OCI-LY1 (cell line): ENCODE results near the gene AUP1.

Experiments used
- EZH2 ChIP-seq: fragments of 200-600 bp; sonication (generic), shearing (Covaris generic); IDR thresholded peaks from 2 replicates; pipeline ENCODE4 v1.8.0; 2017; ENCODE audit warnings: borderline replicate concordance, mixed run types, mild to moderate bottlenecking, antibody characterized with exemption, low read length, moderate library complexity, mixed read lengths
- TF ChIP-seq, protein P1 (sequence below): fragments of 200-600 bp; sonication (generic), shearing (Covaris generic); IDR thresholded peaks from 2 replicates; pipeline ENCODE4 v1.5.1; 2017; ENCODE audit warnings: mild to moderate bottlenecking, antibody characterized with exemption, low read length, moderate library complexity, mixed read lengths

- TF ChIP-seq, protein P1, sequence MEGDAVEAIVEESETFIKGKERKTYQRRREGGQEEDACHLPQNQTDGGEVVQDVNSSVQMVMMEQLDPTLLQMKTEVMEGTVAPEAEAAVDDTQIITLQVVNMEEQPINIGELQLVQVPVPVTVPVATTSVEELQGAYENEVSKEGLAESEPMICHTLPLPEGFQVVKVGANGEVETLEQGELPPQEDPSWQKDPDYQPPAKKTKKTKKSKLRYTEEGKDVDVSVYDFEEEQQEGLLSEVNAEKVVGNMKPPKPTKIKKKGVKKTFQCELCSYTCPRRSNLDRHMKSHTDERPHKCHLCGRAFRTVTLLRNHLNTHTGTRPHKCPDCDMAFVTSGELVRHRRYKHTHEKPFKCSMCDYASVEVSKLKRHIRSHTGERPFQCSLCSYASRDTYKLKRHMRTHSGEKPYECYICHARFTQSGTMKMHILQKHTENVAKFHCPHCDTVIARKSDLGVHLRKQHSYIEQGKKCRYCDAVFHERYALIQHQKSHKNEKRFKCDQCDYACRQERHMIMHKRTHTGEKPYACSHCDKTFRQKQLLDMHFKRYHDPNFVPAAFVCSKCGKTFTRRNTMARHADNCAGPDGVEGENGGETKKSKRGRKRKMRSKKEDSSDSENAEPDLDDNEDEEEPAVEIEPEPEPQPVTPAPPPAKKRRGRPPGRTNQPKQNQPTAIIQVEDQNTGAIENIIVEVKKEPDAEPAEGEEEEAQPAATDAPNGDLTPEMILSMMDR = no peak
- no peak for TF ChIP-seq EZH2
Observed at GRCh38 chr2:74548285-74548899, 18.9 kb upstream of the AUP1 start.
